Stimulated activated CD4-positive, alpha-beta T cell treated with anti-CD3 and anti-CD28 coated beads, Interleukin-15, amount 100 ng/mL, for 24 hours (primary cell): ENCODE results near the gene IRAK2.

Source experiments
- DNase-seq: peaks from one replicate; pipeline ENCODE4 v3.0.0-alpha.2; 2020

IRAK2 gene

GRCh38 chr3:10224794-10225665, 60.3 kb downstream of the IRAK2 start:
- DNase-seq = peak; percentile 77

GRCh38 chr3:10226293-10226692, 61.6 kb downstream of the IRAK2 start:
- no peak for DNase-seq

GRCh38 chr3:10228248-10228950, 63.7 kb downstream of the IRAK2 start:
- peak; percentile 74 for DNase-seq

- DNase-seq = no peak
Observed at GRCh38 chr3:10229576-10229975, 64.9 kb downstream of the IRAK2 start.

GRCh38 chr3:10232137-10232536, 67.4 kb downstream of the IRAK2 start:
- no peak for DNase-seq

GRCh38 chr3:10233988-10234387, 69.3 kb downstream of the IRAK2 start:
- no peak for DNase-seq

- no peak for DNase-seq
Observed at GRCh38 chr3:10234526-10235230, 70.0 kb downstream of the IRAK2 start.

- no peak for DNase-seq
Observed at GRCh38 chr3:10235551-10235950, 70.8 kb downstream of the IRAK2 start.

GRCh38 chr3:10238345-10239183, 73.8 kb downstream of the IRAK2 start:
- peak; percentile 53 for DNase-seq

- no peak for DNase-seq
Observed at GRCh38 chr3:10240799-10241198, 76.1 kb downstream of the IRAK2 start.

- peak; percentile 87 for DNase-seq
Observed at GRCh38 chr3:10242182-10243065, 77.7 kb downstream of the IRAK2 start.

- DNase-seq = no peak
Observed at GRCh38 chr3:10244009-10244408, 79.3 kb downstream of the IRAK2 start.

- no peak for DNase-seq
Observed at GRCh38 chr3:10245081-10245712, 80.5 kb downstream of the IRAK2 start.

- no peak for DNase-seq
Observed at GRCh38 chr3:10247679-10248183, 83.0 kb downstream of the IRAK2 start.

- DNase-seq = peak; percentile 97
Observed at GRCh38 chr3:10248184-10248983, 83.7 kb downstream of the IRAK2 start, which contains the start of gene TATDN2. Gene TATDN2 (plus strand): TSS chr3:10248459. CDS start chr3:10249201, 742 bp downstream.

- peak; percentile 88 for DNase-seq
Observed at GRCh38 chr3:10248984-10249748, 84.4 kb downstream of the IRAK2 start.

- no peak for DNase-seq
Observed at GRCh38 chr3:10249833-10250232, 85.1 kb downstream of the IRAK2 start.

- no peak for DNase-seq
Observed at GRCh38 chr3:10251006-10251405, 86.3 kb downstream of the IRAK2 start.

GRCh38 chr3:10253731-10254130, 89.0 kb downstream of the IRAK2 start:
- no peak for DNase-seq
